NCI-H1417 treated with DMSO at 0.1 percent for 48 hours (cell line): ENCODE results near the gene PLA2G7.
"Not testable (repeated sequence)": the region's sequence is repeated elsewhere in the genome, so short reads cannot be mapped to it uniquely, and the experiment has no call there.

Experiments
- DNase-seq: peaks from one replicate; lab custom pipeline; 2025; lab: John Stamatoyannopoulos, UW

The PLA2G7 gene

DNA sequence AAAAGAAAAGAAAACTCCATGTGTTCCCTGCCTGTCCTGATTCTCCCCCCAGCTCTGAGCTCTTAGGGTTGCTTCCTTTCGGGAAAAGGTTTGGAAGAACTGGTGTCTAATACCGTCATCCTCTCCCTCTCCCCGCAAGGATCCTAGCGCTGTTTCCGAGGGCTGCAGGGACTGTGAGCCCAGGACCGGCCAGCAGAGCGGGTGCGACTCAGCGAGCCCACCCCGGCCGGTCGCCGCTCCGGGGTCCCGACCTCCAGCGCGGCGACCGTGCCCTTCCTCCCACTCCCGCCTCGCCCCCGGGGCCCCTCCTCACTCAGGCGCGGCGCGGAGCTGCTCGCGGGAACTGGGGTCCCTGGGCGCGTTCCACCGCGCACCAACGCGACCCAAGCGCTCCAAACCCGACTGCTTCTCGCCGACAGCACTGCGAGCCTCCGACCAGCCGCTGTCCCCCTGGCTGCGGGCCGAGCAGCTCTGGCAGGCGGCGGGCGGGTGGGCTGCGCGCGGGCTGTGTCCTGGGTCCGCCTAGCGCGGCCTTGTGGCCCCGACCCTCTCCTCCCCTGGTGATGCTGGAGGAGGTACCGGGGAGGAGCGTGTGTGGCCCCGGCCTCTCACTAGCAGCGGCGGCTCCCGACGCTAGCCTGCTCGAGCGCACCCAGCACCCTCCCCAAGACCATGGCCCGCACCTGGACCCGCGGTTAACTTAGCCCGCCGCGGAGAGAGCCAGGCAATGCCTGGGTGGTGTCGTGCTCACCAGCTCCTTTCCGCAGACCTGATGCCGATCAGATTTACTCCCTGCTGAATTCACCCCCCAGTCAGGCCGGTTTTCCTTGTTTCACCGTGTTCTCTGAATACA, at the start of gene PLA2G7:
PLA2G7 (minus strand) TSS at position 509 of the 853 bp plus-strand sequence. CDS start 12,484 bp downstream, outside the sequence.
- no peak for DNase-seq

DNA sequence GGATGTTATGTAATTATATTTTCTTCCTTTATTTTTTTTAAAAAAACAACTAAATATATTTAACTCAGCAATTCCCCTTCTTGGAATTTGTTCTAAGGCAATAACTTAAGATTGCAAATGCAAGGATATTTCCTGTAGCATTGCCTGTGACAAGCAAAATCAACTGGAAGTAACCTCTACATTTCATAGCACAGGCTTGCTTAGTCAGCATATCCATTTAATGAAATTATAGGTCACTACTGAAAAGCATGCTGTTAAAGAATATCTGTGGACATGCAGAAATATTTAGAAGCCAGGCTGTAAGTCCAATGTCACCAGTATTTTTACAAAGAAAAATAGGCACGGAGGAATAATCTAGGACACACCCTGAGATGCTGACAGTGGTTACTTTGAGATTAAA, 49.4 kb upstream of the PLA2G7 start:
- no peak for DNase-seq

DNA sequence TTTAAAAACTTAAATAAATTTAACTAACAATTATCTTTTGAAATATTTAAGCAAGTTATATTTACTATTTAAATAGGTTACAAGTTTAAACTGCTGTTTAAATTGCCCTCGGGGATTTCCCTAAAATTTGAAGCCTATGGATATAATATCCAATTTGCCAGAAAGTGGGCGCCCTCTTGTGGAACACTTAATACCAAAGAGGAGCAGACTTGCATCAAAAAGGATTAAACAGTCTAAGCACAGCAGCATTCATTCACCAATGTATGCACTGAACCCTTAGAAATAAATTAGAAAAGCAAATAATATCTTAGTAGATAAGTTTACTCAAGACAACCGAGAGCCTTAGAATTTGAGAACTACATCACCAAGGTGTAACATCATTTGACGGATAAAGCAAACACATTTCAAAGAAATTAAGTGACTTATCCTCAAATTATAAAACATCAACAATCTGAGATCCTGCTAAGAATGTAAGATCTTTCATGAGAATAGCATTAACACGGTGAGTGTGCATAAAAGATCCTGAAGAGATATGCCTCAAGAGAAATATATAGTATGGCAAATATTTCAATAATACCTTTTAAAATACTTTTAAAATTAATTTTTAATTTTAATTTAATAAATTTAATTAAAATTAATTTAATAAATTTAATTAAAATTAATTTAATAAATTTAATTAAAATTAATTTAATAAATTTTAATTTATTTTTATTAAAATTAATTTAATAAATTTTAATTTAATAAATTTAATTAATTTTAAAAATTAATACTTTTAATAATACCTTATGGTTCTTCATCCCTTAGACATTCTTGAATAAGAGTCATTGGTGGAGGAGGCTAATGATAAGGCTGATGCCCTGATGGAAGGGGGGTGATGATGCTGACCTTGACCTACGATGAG, 46.6 kb upstream of the PLA2G7 start:
- no peak for DNase-seq

DNA sequence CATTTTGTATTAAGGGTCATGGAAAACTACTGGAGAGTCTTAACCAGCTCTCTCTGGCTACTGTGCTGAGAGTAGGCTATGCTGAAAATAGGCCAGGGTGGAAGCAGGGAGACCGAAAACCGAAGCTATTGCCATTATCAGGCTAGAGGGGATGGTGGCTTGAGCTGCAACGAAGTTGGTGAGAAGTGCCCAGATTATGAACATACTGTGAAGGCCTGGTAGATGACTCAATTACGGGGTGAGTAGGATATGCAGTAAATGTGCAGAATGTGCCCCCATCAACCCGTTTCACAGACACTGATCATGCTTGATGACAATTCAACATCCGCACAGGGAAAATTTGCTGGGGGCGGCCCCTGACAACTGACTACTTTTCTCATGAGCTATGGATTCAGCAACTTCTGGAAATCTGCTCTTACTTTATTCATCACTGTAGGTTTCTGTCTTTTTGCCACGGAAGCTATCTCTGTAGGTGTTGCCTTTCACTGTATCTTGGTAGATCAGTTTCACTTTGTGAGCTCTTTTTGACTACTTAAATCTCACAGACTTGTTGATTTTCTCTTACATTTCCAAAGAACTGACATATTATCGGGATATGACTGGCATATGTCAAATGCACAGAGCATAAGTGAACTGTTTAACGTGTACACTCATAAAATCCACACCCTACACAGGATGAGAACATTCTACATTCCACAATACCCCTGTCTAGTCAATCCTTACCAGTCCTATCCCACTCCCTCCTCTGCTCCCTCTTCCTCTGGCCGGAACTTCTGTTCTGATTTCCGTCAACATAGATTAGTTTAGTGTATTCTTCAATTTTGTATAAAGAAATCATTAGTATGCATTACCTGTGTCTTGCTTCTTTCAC, 42.5 kb upstream of the PLA2G7 start:
- no peak for DNase-seq

DNA sequence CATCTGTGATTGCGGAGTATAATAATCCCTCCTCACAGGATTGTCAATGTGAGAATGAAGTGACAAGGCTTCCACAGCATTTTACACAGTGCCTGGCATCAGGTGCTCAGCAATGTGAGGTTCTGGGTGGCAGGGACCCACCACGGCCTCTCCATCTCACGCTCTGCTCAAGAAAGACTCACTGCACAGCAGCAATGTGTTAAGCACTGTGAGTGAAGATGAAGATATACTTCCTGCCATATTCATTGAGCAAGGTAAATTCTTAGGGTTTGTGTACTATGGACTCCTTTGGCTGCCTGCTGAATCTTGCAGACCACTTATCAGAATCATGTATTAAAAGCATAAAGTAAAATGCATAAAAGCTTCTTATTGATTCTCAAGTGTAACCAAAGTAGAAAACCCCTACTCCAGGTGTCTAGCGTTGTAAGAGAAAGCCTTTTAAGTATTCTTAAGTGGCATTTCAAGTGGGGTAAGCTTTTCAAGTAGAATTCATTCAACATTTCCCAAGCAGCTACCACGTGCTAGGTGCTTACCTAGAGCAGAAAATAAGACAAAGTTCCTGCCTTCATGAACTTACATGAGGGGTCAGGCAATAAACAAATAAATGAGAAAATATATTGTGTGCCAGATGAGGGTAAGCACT, 41.0 kb upstream of the PLA2G7 start:
- DNase-seq, result no peak

DNA sequence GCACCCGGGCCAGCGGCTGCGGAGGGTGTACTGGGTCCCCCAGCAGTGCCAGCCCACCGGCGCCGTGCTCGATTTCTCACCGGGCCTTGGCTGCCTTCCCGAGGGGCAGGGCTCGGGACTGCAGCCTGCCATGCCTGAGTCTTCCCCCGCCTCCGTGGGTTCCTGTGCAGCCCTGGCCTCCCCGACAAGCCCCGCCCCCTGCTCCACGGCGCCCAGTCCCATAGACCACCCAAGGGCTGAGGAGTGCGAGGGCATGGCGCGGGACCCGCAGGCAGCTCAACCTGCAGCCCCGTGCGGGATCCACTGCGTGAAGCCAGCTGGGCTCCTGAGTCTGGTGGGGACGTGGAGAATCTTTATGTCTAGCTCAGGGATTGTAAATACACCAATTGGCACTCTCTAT, 39.6 kb upstream of the PLA2G7 start:
- DNase-seq, result not testable (repeated sequence)

DNA sequence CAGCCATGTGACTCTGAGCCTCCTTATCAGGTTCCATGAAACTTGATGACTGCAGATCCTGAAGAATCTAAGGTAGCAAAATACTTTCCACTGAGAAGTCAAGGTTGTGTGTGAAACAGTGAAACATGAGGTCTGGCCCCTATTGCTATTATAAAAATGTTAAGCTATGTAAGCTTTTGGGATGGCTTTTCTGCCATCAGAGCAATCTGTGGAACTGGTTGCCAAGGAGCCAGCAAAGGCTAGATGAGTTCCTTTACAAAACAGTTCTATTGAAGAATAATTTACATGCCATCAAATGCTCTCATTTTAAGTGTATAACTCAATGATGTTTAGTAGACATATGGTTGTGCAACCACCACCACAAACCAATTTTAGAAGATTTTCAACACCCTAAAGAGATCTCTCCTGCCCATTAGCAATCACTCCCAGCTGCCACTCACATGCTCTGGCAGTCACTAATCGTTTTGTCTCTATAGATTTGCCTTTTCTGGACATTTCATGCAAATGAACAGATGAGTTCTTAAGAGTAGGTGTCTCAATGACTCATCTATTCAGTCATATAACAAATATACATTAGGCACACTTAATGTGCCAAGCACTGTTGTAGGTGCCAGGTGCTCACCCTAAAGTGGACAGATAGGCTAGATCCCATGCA, 38.2 kb upstream of the PLA2G7 start:
- DNase-seq, result no peak

DNA sequence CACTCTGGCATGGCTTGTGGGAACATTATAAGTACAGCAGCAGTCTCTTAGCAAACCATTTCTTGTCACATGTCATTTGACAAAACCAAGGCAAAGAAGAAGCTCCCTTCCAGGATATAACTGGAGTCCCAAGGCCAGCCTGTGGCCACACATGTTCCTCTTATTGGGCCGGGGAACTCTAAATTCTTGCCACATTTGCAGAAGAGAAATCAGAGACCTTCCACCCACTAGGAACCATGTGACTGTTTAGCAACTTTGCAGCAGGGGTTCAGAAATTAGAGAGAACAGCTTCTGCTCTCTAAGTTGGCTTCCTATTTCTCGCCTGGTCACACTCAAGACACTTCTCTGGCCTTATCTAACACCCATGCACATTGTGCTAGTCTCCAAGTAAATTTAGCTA, 37.6 kb upstream of the PLA2G7 start:
- DNase-seq, result no peak

DNA sequence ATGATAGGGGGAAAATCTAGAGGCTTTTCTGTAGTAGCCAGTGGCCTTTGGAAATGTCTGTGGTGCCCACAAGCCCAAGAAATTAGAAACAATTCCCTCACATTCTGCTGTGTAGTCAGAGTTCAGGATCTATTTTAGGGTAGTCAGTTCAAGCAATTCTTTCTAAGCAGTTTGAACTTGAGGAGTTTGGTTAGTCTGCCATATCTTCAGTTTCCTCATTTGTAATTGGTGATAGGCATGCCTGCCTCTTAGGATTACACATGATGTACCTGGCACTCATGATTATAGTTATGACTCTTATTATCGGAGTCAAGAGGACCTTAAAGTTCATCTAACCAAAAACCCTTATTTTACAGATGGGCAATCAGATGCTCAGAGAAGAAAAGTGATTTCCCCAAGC, 36.8 kb upstream of the PLA2G7 start:
- no peak for DNase-seq

DNA sequence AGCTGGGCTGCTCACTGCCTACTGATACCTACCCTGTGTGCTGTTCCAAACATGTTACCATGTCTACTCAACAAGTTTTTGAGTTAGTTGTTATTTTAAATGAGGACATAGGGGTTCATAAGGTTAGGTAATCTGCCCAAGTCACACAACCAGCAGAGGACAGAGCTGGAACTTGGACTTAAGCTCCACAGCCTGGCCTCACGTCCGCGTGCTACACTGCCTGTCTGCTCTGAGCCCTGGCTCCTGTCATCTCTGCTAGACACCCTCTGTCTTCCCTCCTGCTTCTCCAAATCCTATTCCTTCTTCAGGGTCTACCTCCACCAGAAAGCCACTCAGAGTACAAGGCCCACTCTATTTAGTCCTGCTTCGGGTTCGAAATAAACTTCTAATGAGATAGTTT, 29.8 kb upstream of the PLA2G7 start:
- DNase-seq, result no peak

DNA sequence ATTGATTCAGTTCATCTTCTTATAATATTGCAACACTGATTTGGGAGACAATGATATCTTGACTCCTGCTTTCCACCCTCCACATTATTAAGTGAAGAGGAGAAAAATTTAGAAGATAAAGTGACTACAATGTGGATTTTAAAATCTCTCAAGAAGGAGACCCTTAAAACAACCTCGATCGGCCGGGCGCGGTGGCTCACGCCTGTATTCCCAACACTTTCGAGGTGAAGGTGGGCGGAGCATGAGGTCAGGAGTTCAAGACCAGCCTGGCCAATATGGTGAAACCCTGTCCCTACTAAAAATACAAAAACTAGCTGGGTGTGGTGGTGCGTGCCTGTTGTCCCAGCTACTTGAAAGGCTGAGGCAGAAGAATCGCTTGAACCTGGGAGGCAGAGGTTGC, 29.1 kb upstream of the PLA2G7 start:
- DNase-seq, result not testable (repeated sequence)

DNA sequence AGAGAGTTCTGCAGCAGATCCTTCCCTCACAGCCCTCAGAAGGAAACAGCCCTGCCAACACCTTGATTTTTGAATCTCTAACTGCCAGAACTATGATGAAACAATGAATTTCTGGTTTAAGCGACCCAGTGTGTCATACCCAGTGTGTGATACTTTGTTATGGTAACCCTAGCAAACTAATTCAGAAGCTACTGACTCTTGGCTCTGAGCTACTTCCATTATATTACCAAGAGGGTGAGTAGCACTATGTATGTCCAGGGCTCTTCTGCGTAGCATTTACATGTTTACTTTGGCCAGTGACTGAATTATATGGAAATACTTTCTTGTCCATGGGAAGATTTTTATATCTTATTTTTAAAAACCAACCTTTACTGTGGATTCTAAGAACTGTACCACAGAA, 28.3 kb upstream of the PLA2G7 start:
- DNase-seq, result no peak

DNA sequence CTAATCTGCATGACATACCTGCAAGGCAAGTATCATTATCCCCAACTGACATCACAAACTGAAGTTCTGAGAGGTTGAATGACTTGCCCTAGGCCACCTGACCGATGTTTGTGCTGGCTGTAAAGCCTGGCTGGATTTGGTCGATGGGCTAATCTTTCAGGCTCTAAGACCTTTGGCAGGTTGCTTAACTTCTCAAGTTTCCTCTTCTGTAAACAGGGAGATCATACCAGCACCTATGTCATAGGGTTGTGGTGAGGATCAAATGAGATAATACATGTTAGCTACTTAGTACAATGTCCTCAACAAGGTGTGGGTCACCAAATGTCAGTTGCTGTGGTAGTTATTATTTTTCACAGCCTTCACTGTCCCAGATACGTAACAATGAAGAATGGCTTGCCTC, 25.8 kb upstream of the PLA2G7 start:
- no peak for DNase-seq

DNA sequence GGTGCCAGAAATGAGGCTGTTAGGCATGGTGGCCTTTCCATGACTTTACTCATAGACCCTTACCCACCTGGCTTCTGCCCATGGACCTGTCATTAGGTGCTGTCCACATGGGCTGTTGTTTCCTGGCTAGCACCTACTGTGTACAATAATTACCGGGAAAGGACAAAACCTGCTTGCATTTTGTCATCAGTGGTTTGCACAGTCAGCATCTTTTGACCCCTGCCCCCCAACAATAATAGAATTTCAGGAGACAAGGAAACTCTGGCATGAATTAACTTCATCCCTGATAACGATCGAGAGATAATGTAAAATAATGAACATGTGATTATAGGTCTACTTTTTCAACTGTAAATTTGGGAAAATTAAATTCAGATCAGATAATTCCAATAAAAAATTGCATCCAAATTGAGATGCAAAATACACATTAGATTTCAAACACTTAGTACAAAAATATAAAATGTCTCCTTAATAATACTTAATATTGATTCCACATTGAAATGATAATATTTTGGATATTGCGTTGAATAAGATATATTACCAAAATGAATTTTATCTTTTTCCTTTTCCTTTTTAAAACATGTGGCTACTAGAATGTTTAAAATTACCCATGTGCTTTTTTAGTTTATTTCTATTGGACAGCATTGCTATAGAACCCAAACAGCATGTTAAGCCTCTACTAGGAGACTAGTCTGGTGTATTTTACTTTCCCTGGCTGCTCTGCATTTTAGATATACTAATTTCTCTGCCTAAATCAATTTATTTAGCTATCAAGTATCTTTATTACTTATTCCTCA, 24.0 kb upstream of the PLA2G7 start:
- no peak for DNase-seq

DNA sequence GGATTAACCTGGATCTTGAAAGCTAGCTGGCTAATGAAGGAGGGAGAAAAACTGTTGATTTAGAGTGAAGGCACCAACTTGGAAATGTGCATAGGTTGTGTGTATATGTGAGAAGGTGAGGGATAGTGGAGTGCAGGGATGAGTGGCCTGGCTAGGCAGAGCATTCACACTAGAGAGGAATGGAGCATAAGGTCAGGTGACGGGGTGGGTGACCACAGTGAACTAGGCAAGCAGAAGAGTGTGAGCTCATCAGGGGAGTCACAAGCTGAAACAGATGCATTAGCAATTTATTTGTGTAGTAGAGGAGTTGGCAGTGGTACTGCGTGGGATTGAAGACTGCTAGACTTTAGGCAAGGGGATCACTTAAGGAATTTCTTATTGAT, 22.0 kb upstream of the PLA2G7 start:
- DNase-seq, result no peak

DNA sequence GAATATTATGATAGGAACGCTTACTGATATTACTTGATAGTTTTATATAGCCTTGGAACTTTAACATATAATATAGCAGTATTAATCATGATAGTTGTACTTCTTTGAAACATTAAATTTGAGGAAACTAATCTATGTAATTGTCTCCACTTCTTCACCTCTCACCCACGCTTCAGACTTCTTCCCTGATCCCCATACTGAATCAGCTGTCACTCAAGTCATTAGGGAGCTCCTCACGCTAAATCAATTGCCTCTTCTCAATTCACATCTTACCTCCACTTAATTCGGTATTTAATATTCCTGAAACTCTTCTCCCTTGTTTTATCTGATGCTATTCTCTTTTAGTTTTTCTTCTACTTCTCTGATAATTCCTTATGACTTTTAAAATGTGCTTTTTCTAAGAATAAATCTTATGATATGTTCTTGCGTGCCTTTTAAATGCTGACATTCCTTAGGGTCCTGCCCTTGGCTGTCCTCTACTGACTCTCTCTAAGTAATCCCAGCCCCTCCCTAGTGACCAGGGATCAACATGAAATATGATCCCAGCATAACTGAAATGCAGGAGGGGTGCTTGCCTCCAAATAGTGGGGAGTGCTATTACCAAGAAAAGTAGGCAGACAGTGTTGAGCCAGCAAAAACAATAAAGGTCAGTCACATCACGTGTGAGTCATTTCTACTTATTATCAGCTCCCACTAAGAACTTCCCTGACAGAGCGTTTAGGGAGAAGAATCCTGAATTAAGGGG, 21.5 kb upstream of the PLA2G7 start:
- no peak for DNase-seq

DNA sequence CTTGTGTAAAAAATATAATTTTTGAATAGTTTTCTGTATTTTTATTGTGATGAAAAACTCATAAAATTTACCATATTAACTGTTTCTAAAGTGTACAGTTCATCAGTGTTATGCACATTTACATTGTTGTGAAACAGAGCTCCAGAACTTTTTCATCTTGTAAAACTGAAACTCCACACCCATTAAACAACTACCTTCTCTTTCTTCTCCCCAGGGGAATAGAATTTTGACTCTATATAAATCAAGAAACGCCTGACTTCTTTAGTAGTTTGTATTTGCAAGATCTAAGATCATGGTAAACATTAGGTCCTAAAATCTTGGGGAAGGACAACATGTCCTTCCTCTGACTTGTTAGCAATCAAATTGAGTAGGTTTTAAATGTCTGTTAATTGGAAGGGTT, 20.7 kb upstream of the PLA2G7 start:
- no peak for DNase-seq

DNA sequence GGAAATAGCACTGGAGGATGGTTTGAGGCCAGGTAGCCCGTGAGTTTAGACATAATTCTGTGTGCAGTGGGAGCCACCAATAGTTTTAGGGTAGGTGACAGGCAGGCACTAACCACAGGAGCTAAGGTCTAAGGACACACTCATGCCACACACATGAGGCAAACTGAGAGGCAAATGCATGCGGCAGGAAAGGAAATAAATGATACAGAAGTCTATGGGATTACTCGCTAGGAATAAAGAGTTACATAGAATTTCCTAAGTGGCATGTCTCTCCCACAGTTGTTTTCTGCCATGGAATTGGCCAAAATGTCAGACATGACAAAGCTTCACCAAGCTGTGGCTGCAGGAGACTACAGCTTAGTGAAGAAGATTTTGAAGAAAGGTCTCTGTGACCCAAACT, 16.5 kb upstream of the PLA2G7 start:
- DNase-seq, result no peak

DNA sequence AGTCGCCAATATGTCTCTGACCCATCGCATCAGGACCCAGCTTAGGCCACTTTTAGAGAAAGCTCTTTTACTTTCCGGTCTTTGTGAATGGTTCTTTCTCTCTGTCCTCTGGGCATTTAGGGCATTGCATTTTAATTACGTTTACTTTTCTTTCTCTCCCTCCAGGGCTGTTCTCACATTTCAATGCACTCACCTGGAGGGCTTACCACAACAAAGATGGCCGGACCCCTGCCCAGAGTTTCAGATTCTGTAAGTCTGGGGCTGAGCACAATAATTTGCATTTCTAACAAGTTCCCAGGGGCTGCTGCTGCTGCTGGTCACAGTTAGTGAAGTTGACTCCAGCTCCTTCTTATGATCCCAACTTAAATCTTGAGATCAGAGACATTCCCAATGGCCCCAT, 14.6 kb upstream of the PLA2G7 start:
- no peak for DNase-seq
